Mucosa of stomach (tissue), 1 donor: ENCODE measurements around the gene CCDC187.
"Not testable (repeated sequence)": the region's sequence is repeated elsewhere in the genome, so short reads cannot be mapped to it uniquely, and the experiment has no call there.

Experiments used
- H3K27me3 ChIP-seq: one replicate; pipeline ENCODE4 v1.7.0; 2013; ENCODE audit warnings: mild to moderate bottlenecking, low read length; ENCODE audit not compliant: control insufficient read depth, insufficient read depth
- H3K36me3 ChIP-seq: one replicate; pipeline ENCODE4 v1.7.0; 2013; ENCODE audit warnings: low read length; ENCODE audit not compliant: control insufficient read depth, insufficient read depth
- H3K4me1 ChIP-seq: one replicate; pipeline ENCODE4 v1.7.0; 2013; ENCODE audit warnings: mild to moderate bottlenecking, low read length; ENCODE audit not compliant: control insufficient read depth, insufficient read depth
- H3K4me3 ChIP-seq: one replicate; pipeline ENCODE4 v1.7.0; 2013; ENCODE audit warnings: low read length
- H3K9ac ChIP-seq: one replicate; pipeline ENCODE4 v1.7.0; 2013; ENCODE audit warnings: mild to moderate bottlenecking, low read length, moderate library complexity
- H3K9me3 ChIP-seq: one replicate; pipeline ENCODE4 v1.7.0; 2013; ENCODE audit warnings: mild to moderate bottlenecking, low read length, moderate library complexity; ENCODE audit not compliant: control insufficient read depth
- donor health status: Pancreatic carcinoma.

CCDC187 gene

GRCh38 chr9:136303825-136304416 lies at the start of gene CCDC187:
TSS of gene CCDC187 (minus strand) at chr9:136304094. CDS start at chr9:136303830, 264 bp downstream.
- Histone ChIP-seq H3K9ac (no peak within 1 kb of the TSS), H3K27me3 (no peaks in the 10 kb centered on the region), H3K4me1 (no peaks in the 10 kb centered on the region), H3K4me3 (no peak within 1 kb of the TSS), H3K9me3 (no peaks in the 10 kb centered on the region), H3K36me3 (no peaks in the 10 kb centered on the region)

- Histone ChIP-seq H3K27me3 (no peaks in the 10 kb centered on the region), H3K4me3 (no peak overlapping the region), H3K9me3 (no peaks in the 10 kb centered on the region), H3K36me3 (no peaks in the 10 kb centered on the region), H3K9ac (no peak overlapping the region), H3K4me1 (peaks cover 9% of the 10 kb centered on the region)
These were observed 49.2 kb upstream of the CCDC187 start for GRCh38 chr9:136353088-136353487.

- H3K27me3 ChIP-seq = no peaks in the 10 kb centered on the region
- no peaks in the 10 kb centered on the region for H3K36me3 ChIP-seq
- no peak overlapping the region for H3K9ac ChIP-seq
- peaks cover 9% of the 10 kb centered on the region for H3K4me1 ChIP-seq
- H3K4me3 ChIP-seq = no peak overlapping the region
- no peaks in the 10 kb centered on the region for H3K9me3 ChIP-seq
These were observed 48.8 kb upstream of the CCDC187 start for GRCh38 chr9:136352682-136353081.

GRCh38 chr9:136351868-136352267 lies 48.0 kb upstream of the CCDC187 start:
- not testable (repeated sequence) for H3K9ac ChIP-seq, H3K4me1 ChIP-seq, H3K4me3 ChIP-seq, H3K27me3 ChIP-seq, H3K36me3 ChIP-seq, H3K9me3 ChIP-seq

GRCh38 chr9:136351252-136351800 lies 47.4 kb upstream of the CCDC187 start:
- Histone ChIP-seq H3K36me3 (no peaks in the 10 kb centered on the region), H3K27me3 (peaks cover 1% of the 10 kb centered on the region), H3K4me1 (peaks cover 11% of the 10 kb centered on the region), H3K9me3 (no peaks in the 10 kb centered on the region), H3K9ac (no peak overlapping the region), H3K4me3 (no peak overlapping the region)

GRCh38 chr9:136349546-136349945 lies 45.7 kb upstream of the CCDC187 start:
- H3K9me3 ChIP-seq = no peaks in the 10 kb centered on the region
- H3K27me3 ChIP-seq = peaks cover 8% of the 10 kb centered on the region
- H3K9ac ChIP-seq = no peak overlapping the region
- no peak overlapping the region for H3K4me3 ChIP-seq
- peaks cover 14% of the 10 kb centered on the region for H3K4me1 ChIP-seq
- no peaks in the 10 kb centered on the region for H3K36me3 ChIP-seq

- H3K4me1 ChIP-seq = peaks cover 13% of the 10 kb centered on the region
- H3K36me3 ChIP-seq = no peaks in the 10 kb centered on the region
- H3K9ac ChIP-seq = no peak overlapping the region
- peaks cover 8% of the 10 kb centered on the region for H3K27me3 ChIP-seq
- no peak overlapping the region for H3K4me3 ChIP-seq
- H3K9me3 ChIP-seq = no peaks in the 10 kb centered on the region
These were observed 44.8 kb upstream of the CCDC187 start for GRCh38 chr9:136348691-136349090.

- Histone ChIP-seq H3K36me3 (no peaks in the 10 kb centered on the region), H3K4me3 (no peak overlapping the region), H3K9ac (no peak overlapping the region), H3K27me3 (peaks cover 14% of the 10 kb centered on the region), H3K9me3 (no peaks in the 10 kb centered on the region), H3K4me1 (peaks cover 22% of the 10 kb centered on the region)
These were observed 43.8 kb upstream of the CCDC187 start for GRCh38 chr9:136347472-136348256.

- Histone ChIP-seq H3K36me3 (no peaks in the 10 kb centered on the region), H3K4me3 (no peak overlapping the region), H3K9ac (no peak overlapping the region), H3K9me3 (no peaks in the 10 kb centered on the region), H3K27me3 (peaks cover 18% of the 10 kb centered on the region), H3K4me1 (peaks cover 28% of the 10 kb centered on the region)
These were observed 43.1 kb upstream of the CCDC187 start for GRCh38 chr9:136346927-136347465.

- no peaks in the 10 kb centered on the region for H3K36me3 ChIP-seq
- peaks cover 32% of the 10 kb centered on the region for H3K4me1 ChIP-seq
- H3K4me3 ChIP-seq = no peak overlapping the region
- no peaks in the 10 kb centered on the region for H3K9me3 ChIP-seq
- no peak overlapping the region for H3K9ac ChIP-seq
- peaks cover 21% of the 10 kb centered on the region for H3K27me3 ChIP-seq
These were observed 42.2 kb upstream of the CCDC187 start for GRCh38 chr9:136346157-136346481.

GRCh38 chr9:136345281-136346156 lies 41.6 kb upstream of the CCDC187 start:
- H3K9me3 ChIP-seq = no peaks in the 10 kb centered on the region
- no peaks in the 10 kb centered on the region for H3K36me3 ChIP-seq
- no peak overlapping the region for H3K9ac ChIP-seq
- H3K4me1 ChIP-seq = peaks cover 32% of the 10 kb centered on the region
- no peak overlapping the region for H3K4me3 ChIP-seq
- peaks cover 21% of the 10 kb centered on the region for H3K27me3 ChIP-seq
